Panc1 (cell line): Measurements from ENCODE around the gene SLC25A38. TPM values are rescaled to one million over a fixed set of nuclear protein-coding genes. Genes with fewer than 3 reads are reported as not detected.

Experiments
- ATAC-seq: fragments of 200-7000 bp; cut with Tn5 transposase; 2 replicates; pipeline ENCODE4 v1.9.1; 2020; ENCODE audit warnings: mild to moderate bottlenecking, moderate library complexity
- BruUV-seq: library from RNA; stranded (reverse); fragments of 400-500 nt; replicated peaks from 2 replicates; lab custom pipeline; 2021; lab: Mats Ljungman, UMichigan
- CTCF ChIA-PET: fragments of 300-600 bp; sonication (Branson Sonifier 250); formaldehyde crosslinking; loops from one replicate; lab custom pipeline; 2022; ENCODE audit warnings: antibody characterized with exemption; lab: Charles Lee
- POLR2A ChIA-PET: fragments of 300-600 bp; sonication (Branson Sonifier 250); formaldehyde crosslinking; loops from one replicate; lab custom pipeline; 2022; ENCODE audit warnings: antibody characterized with exemption; lab: Charles Lee
- DNase-seq: peaks from one replicate; pipeline ENCODE4 v3.0.0-alpha.2; 2010; ENCODE audit warnings: low read depth, low spot score
- H3K27ac ChIP-seq: 2 replicates; pipeline ENCODE4 v1.5.1; 2011; ENCODE audit warnings: mild to moderate bottlenecking, low read length, inconsistent platforms
- H3K27me3 ChIP-seq: fragments of 200-500 bp; sonication (Bioruptor generic); 2 replicates; pipeline ENCODE4 v1.6.0; 2014; ENCODE audit warnings: low read length, inconsistent platforms; ENCODE audit not compliant: control insufficient read depth, insufficient read depth
- H3K36me3 ChIP-seq: fragments of 200-500 bp; sonication (Bioruptor generic); 2 replicates; pipeline ENCODE4 v1.5.1; 2014; ENCODE audit warnings: inconsistent platforms, mild to moderate bottlenecking, low read length, moderate library complexity; ENCODE audit not compliant: control insufficient read depth, insufficient read depth
- H3K4me1 ChIP-seq: 2 replicates; pipeline ENCODE4 v1.5.1; 2011; ENCODE audit warnings: inconsistent platforms, mild to moderate bottlenecking, low read length, moderate library complexity; ENCODE audit not compliant: control insufficient read depth, insufficient read depth
- H3K4me3 ChIP-seq, 2 experiments: 2 replicates each; pipeline ENCODE4 v1.5.1; 2011 to 2012; ENCODE audit warnings: low read depth in 2 of 2, low read length in 2 of 2, mild to moderate bottlenecking in 2 of 2, inconsistent platforms in 1 of 2, moderate library complexity in 1 of 2
- H3K9me3 ChIP-seq: fragments of 200-500 bp; sonication (Bioruptor generic); 2 replicates; pipeline ENCODE4 v1.5.1; 2014; ENCODE audit warnings: low read depth, mild to moderate bottlenecking, inconsistent platforms, low read length, moderate library complexity; ENCODE audit not compliant: control insufficient read depth, insufficient read depth
- POLR2AphosphoS5 ChIP-seq: IDR thresholded peaks from 2 replicates; pipeline ENCODE4 v1.6.1; 2012; ENCODE audit warnings: mild to moderate bottlenecking, low read depth, low read length, moderate library complexity
- SIN3A ChIP-seq: IDR thresholded peaks from 2 replicates; pipeline ENCODE4 v1.6.1; 2012; ENCODE audit warnings: low read depth, mild to moderate bottlenecking, low read length, moderate library complexity, borderline replicate concordance; ENCODE audit not compliant: insufficient read depth
- TCF7L2 ChIP-seq: IDR thresholded peaks from 2 replicates; pipeline ENCODE4 v1.6.1; 2011; ENCODE audit warnings: mild to moderate bottlenecking, low read depth, low read length, inconsistent platforms
- in situ Hi-C: cut with HindIII; loops from 2 replicates; pipeline ENCODE4 v1.10.0; 2016; ENCODE audit warnings: low sequenced_read_pairs, low pct_unique_long_range_greater_than_20kb
- intact Hi-C: fragments of 100-400 bp; cut with micrococcal nuclease; formaldehyde crosslinking; loops from one replicate; pipeline ENCODE4 v1.10.0; 2022; ENCODE audit not compliant: unreplicated experiment
- total RNA-seq: library from RNA; stranded (reverse); gene quantifications from one replicate; pipeline ENCODE4 v1.2.1, GENCODE V29; 2021; ENCODE audit not compliant: unreplicated experiment
- TF ChIP-seq, protein P1 (sequence below): fragments of 450-650 bp; IDR thresholded peaks from 2 replicates; pipeline ENCODE4 v1.5.1; 2017; ENCODE audit warnings: mild to moderate bottlenecking
- TF ChIP-seq, protein P2 (sequence below), 2 experiments: IDR thresholded peaks; 2 replicates each; pipeline ENCODE4 v1.6.1; 2011 to 2012; ENCODE audit warnings: low read depth in 2 of 2, control low read depth in 1 of 2, low read length in 1 of 2, mild to moderate bottlenecking in 1 of 2, moderate library complexity in 1 of 2; ENCODE audit not compliant: insufficient read depth in 1 of 2

The SLC25A38 gene
- total RNA-seq, 1 experiment from 2014 or later = 21.5 TPM

DNA sequence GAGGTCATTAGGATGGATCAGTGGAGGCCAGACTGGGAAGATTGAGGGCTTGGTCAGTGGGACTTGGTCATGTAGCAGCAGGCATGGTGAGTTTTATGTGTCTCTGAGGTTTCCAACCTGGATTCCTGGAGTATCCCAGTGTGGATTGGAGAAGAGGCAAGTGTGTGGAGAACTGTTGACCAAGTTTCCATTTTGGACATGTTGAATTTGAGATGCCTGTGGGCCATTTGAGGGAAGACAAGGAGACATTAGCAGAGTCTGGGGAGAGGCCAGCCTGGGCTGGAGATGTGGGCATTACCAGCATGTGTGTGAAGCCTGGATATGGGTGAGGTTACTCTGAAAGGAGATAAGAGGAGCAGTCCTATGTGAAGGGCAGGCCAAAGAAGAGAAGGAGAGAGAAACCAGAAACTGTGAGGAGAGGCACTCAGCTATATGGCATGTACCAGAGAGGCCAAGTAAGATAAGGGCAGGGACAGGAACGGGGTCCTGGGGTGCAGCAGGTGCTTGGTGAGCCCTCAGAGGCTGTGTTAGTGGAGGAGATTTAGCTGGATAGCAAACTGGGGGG is 4.3 kb downstream of the SLC25A38 start:
- TF ChIP-seq TCF7L2 (no peak), POLR2AphosphoS5 (no peak), SIN3A (no peak)
- TF ChIP-seq, protein P1, sequence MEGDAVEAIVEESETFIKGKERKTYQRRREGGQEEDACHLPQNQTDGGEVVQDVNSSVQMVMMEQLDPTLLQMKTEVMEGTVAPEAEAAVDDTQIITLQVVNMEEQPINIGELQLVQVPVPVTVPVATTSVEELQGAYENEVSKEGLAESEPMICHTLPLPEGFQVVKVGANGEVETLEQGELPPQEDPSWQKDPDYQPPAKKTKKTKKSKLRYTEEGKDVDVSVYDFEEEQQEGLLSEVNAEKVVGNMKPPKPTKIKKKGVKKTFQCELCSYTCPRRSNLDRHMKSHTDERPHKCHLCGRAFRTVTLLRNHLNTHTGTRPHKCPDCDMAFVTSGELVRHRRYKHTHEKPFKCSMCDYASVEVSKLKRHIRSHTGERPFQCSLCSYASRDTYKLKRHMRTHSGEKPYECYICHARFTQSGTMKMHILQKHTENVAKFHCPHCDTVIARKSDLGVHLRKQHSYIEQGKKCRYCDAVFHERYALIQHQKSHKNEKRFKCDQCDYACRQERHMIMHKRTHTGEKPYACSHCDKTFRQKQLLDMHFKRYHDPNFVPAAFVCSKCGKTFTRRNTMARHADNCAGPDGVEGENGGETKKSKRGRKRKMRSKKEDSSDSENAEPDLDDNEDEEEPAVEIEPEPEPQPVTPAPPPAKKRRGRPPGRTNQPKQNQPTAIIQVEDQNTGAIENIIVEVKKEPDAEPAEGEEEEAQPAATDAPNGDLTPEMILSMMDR = no peak
- TF ChIP-seq, protein P2, sequence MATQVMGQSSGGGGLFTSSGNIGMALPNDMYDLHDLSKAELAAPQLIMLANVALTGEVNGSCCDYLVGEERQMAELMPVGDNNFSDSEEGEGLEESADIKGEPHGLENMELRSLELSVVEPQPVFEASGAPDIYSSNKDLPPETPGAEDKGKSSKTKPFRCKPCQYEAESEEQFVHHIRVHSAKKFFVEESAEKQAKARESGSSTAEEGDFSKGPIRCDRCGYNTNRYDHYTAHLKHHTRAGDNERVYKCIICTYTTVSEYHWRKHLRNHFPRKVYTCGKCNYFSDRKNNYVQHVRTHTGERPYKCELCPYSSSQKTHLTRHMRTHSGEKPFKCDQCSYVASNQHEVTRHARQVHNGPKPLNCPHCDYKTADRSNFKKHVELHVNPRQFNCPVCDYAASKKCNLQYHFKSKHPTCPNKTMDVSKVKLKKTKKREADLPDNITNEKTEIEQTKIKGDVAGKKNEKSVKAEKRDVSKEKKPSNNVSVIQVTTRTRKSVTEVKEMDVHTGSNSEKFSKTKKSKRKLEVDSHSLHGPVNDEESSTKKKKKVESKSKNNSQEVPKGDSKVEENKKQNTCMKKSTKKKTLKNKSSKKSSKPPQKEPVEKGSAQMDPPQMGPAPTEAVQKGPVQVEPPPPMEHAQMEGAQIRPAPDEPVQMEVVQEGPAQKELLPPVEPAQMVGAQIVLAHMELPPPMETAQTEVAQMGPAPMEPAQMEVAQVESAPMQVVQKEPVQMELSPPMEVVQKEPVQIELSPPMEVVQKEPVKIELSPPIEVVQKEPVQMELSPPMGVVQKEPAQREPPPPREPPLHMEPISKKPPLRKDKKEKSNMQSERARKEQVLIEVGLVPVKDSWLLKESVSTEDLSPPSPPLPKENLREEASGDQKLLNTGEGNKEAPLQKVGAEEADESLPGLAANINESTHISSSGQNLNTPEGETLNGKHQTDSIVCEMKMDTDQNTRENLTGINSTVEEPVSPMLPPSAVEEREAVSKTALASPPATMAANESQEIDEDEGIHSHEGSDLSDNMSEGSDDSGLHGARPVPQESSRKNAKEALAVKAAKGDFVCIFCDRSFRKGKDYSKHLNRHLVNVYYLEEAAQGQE (IDR thresholded peaks at IDR 0.05; ENCODE audit: insufficient read depth in 1 of 2, low read depth in 2 of 2, low read length in 1 of 2) = no peak
- DNase-seq = no peak
- Histone ChIP-seq H3K9me3 (no peaks in the 10 kb centered on the region), H3K27me3 (no peaks in the 10 kb centered on the region), H3K36me3 (no peaks in the 10 kb centered on the region; the same call in 1 of the 2 replicates), H3K4me3 (no peak overlapping the region), H3K27ac (no peak overlapping the region), H3K4me1 (peaks cover 13% of the 10 kb centered on the region)
- ATAC-seq = no peak
- no TSS peak for BruUV-seq
- ChIA-PET CTCF (no interaction called here), POLR2A (no interaction called here)
- intact Hi-C loops = no loop called here
- in situ Hi-C loops = no loop called here

DNA sequence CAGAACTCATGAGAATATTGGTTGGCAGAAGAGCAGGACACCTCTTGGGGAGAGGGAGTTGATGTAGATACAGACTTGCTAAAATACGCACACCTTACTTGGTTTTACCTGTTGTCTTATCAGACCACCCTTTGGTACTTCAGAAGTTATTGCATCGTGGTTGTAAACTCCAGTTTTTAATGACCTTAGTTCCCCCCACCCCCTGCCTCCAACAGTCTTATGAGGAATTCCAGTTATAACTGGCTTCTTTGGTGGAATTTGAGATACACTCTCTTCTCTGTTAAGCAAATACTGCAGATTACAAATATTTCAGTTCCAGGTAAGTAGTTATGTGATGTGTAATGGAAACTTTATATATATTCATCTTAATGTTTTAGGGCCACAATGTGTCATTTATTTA is 5.0 kb downstream of the SLC25A38 start:
- DNase-seq (no peak), ATAC-seq (no peak)
- intact Hi-C loops = no loop called here
- TF ChIP-seq, protein P2 (IDR thresholded peaks at IDR 0.05; ENCODE audit: insufficient read depth in 1 of 2, low read depth in 2 of 2, low read length in 1 of 2) = no peak
- no peak for TF ChIP-seq SIN3A
- no peak for TF ChIP-seq TCF7L2
- TF ChIP-seq POLR2AphosphoS5 = no peak
- TF ChIP-seq, protein P1 = no peak
- Histone ChIP-seq H3K4me1 (peaks cover 9% of the 10 kb centered on the region; the same call in 1 of the 2 replicates), H3K4me3 (no peak overlapping the region), H3K27me3 (no peaks in the 10 kb centered on the region), H3K9me3 (no peaks in the 10 kb centered on the region), H3K36me3 (no peaks in the 10 kb centered on the region; the same call in 1 of the 2 replicates), H3K27ac (no peak overlapping the region)
- CTCF ChIA-PET = no interaction called here
- POLR2A ChIA-PET = no interaction called here
- no TSS peak for BruUV-seq
- in situ Hi-C loops = no loop called here
